Anterior cingulate cortex (tissue), 58 donors: ENCODE data around the gene THAP2.

ENCODE experiments used
- DNase-seq, 58 donors: peaks; one replicate each; lab custom pipeline; 2025; lab: John Stamatoyannopoulos, UW

The THAP2 gene

GRCh38 chr12:71663561-71664410 is at the start of gene THAP2, which contains the start of gene ZFC3H1:
Gene THAP2 (plus strand): TSS chr12:71664301. CDS start chr12:71664510, 209 bp downstream.
Gene ZFC3H1 (minus strand): TSS chr12:71663848. CDS start chr12:71663610, 238 bp downstream.
- DNase-seq = peak; percentile 81 to 99 (median 96)

GRCh38 chr12:71621938-71622337 is 42.2 kb upstream of the THAP2 start:
- no peak for DNase-seq

GRCh38 chr12:71625476-71625875 is 38.6 kb upstream of the THAP2 start:
- DNase-seq = no peak

- no peak for DNase-seq
These were observed 38.0 kb upstream of the THAP2 start for GRCh38 chr12:71626098-71626497.

GRCh38 chr12:71626768-71627167 is 37.3 kb upstream of the THAP2 start:
- no peak for DNase-seq

- no peak for DNase-seq
These were observed 36.6 kb upstream of the THAP2 start for GRCh38 chr12:71627438-71628002.

GRCh38 chr12:71636704-71637115 is 27.4 kb upstream of the THAP2 start:
- DNase-seq = peak in 2 of 58 donors; percentile 21 to 27

- DNase-seq = no peak
These were observed 25.6 kb upstream of the THAP2 start for GRCh38 chr12:71638499-71638898.

GRCh38 chr12:71639341-71639760 is 24.8 kb upstream of the THAP2 start:
- no peak for DNase-seq

- no peak for DNase-seq
These were observed 23.8 kb upstream of the THAP2 start for GRCh38 chr12:71640316-71640715.

GRCh38 chr12:71641390-71641789 is 22.7 kb upstream of the THAP2 start:
- no peak for DNase-seq

GRCh38 chr12:71642264-71642663 is 21.8 kb upstream of the THAP2 start:
- DNase-seq = no peak

GRCh38 chr12:71645268-71645667 is 18.8 kb upstream of the THAP2 start:
- DNase-seq = no peak

GRCh38 chr12:71646512-71646911 is 17.6 kb upstream of the THAP2 start:
- DNase-seq = no peak

GRCh38 chr12:71648537-71648936 is 15.6 kb upstream of the THAP2 start:
- DNase-seq = no peak

GRCh38 chr12:71649401-71649800 is 14.7 kb upstream of the THAP2 start:
- DNase-seq = no peak

GRCh38 chr12:71652656-71653055 is 11.4 kb upstream of the THAP2 start:
- DNase-seq = no peak

GRCh38 chr12:71653137-71653536 is 11.0 kb upstream of the THAP2 start:
- DNase-seq = no peak

- DNase-seq = no peak
These were observed 9.9 kb upstream of the THAP2 start for GRCh38 chr12:71654200-71654599.

- DNase-seq = no peak
These were observed 8.6 kb upstream of the THAP2 start for GRCh38 chr12:71655495-71655894.

- DNase-seq = no peak
These were observed 8.2 kb upstream of the THAP2 start for GRCh38 chr12:71655907-71656306.

- no peak for DNase-seq
These were observed 7.4 kb upstream of the THAP2 start for GRCh38 chr12:71656740-71657139.
